H1 (cell line): ENCODE results near the gene CEBPA. TPM values are rescaled to one million over a fixed set of nuclear protein-coding genes. Genes with fewer than 3 reads are reported as not detected.

Experiments used
- CTCF ChIA-PET: fragments of 300-600 bp; sonication (Branson Sonifier 250); formaldehyde crosslinking; loops from one replicate; lab custom pipeline; 2021; ENCODE audit not compliant: partially characterized antibody; lab: Charles Lee
- POLR2A ChIA-PET: fragments of 300-600 bp; sonication (Branson Sonifier 250); formaldehyde crosslinking; loops from one replicate; lab custom pipeline; 2021; ENCODE audit warnings: inconsistent platforms; ENCODE audit not compliant: partially characterized antibody; lab: Charles Lee
- DNase-seq, 2 experiments: peaks; one replicate each; pipeline versions ENCODE4 v3.0.0 to v3.0.0-alpha.2; 2010 to 2022; ENCODE audit warnings: low spot score in 2 of 2, low read depth in 1 of 2, mixed read lengths in 1 of 2
- FAIRE-seq: peaks from 2 replicates; lab custom pipeline; 2011; peaks lifted over from hg19 to GRCh38; lab: Jason Lieb, UNC
- H2AFZ ChIP-seq: 2 replicates; pipeline ENCODE4 v1.8.1; 2012; ENCODE audit warnings: low read length, inconsistent platforms
- H2AK5ac ChIP-seq: 2 replicates; pipeline ENCODE4 v1.6.1; 2013; ENCODE audit warnings: low read depth, low read length
- H2BK120ac ChIP-seq: replicated peaks from 2 replicates; pipeline ENCODE3; 2013; ENCODE audit warnings: low read depth, low read length, inconsistent platforms
- H2BK12ac ChIP-seq: 2 replicates; pipeline ENCODE4 v1.6.1; 2013; ENCODE audit warnings: low read depth, low read length
- H2BK15ac ChIP-seq: 2 replicates; pipeline ENCODE4 v1.6.1; 2013; ENCODE audit warnings: low read length
- H2BK20ac ChIP-seq: 2 replicates; pipeline ENCODE4 v1.6.1; 2013; ENCODE audit warnings: low read length
- H2BK5ac ChIP-seq: 2 replicates; pipeline ENCODE4 v1.6.1; 2013; ENCODE audit warnings: low read depth, low read length
- H3K14ac ChIP-seq: 2 replicates; pipeline ENCODE4 v1.6.1; 2013; ENCODE audit warnings: inconsistent platforms; ENCODE audit not compliant: insufficient read length
- H3K18ac ChIP-seq: 2 replicates; pipeline ENCODE4 v1.6.1; 2013; ENCODE audit warnings: low read length; ENCODE audit errors: extremely low read depth
- H3K23ac ChIP-seq: 2 replicates; pipeline ENCODE4 v1.6.1; 2013; ENCODE audit warnings: inconsistent platforms; ENCODE audit not compliant: insufficient read length
- H3K23me2 ChIP-seq: 2 replicates; pipeline ENCODE4 v1.6.1; 2013; ENCODE audit warnings: low read depth, low read length
- H3K27ac ChIP-seq: 2 replicates; pipeline ENCODE4 v1.6.1; 2011; ENCODE audit warnings: low read depth, low read length, inconsistent platforms
- H3K27me3 ChIP-seq, 4 experiments: replicated peaks in 1 of 4; 1 replicate in 1 of 4; 2 replicates in 3 of 4; pipeline versions ENCODE4 v1.6.1 to v1.8.1; 2011 to 2013; ENCODE audit warnings: low read length in 3 of 4, mild to moderate bottlenecking in 3 of 4, inconsistent platforms in 2 of 4, mixed read lengths in 2 of 4, moderate library complexity in 1 of 4; ENCODE audit not compliant: control insufficient read depth in 3 of 4, insufficient read depth in 3 of 4; ENCODE audit errors: extremely low read depth in 1 of 4
- H3K36me3 ChIP-seq, 4 experiments: 2 replicates each; pipeline versions ENCODE4 v1.6.1 to v1.8.1; 2011 to 2013; ENCODE audit warnings: mild to moderate bottlenecking in 4 of 4, low read length in 3 of 4, moderate library complexity in 2 of 4, control low read depth in 1 of 4, inconsistent platforms in 1 of 4; ENCODE audit not compliant: insufficient read depth in 4 of 4, control insufficient read depth in 2 of 4
- H3K4ac ChIP-seq: replicated peaks from 2 replicates; pipeline ENCODE3; 2013; ENCODE audit warnings: low read length, low read depth, mixed read lengths, inconsistent platforms; ENCODE audit not compliant: insufficient read length
- H3K4me1 ChIP-seq, 4 experiments: replicated peaks in 1 of 4; 1 replicate in 1 of 4; 2 replicates in 3 of 4; pipeline versions ENCODE4 v1.6.1 to v1.8.1; 2011 to 2013; ENCODE audit warnings: low read length in 3 of 4, inconsistent platforms in 2 of 4, mixed read lengths in 1 of 4; ENCODE audit not compliant: insufficient read depth in 4 of 4, control insufficient read depth in 3 of 4
- H3K4me2 ChIP-seq, 2 experiments: 2 replicates each; pipeline versions ENCODE4 v1.6.1 to v1.8.1; 2011 to 2013; ENCODE audit warnings: low read depth in 2 of 2, low read length in 2 of 2, control low read depth in 1 of 2, inconsistent platforms in 1 of 2, mild to moderate bottlenecking in 1 of 2; ENCODE audit not compliant: insufficient read depth in 1 of 2
- H3K4me3 ChIP-seq, 4 experiments: fragments of 200-600, 300-600 bp in 1 of 4; sonication (generic), shearing (Covaris generic), sonication (Bioruptor Twin) in 1 of 4; 2 replicates each; pipeline versions ENCODE4 v1.5.1 to v1.8.1; 2011 to 2016; ENCODE audit warnings: low read length in 4 of 4, low read depth in 3 of 4, control low read depth in 2 of 4, inconsistent platforms in 2 of 4, mild to moderate bottlenecking in 2 of 4, mixed read lengths in 1 of 4, moderate library complexity in 1 of 4; ENCODE audit not compliant: insufficient read depth in 2 of 4; ENCODE audit errors: extremely low read depth in 1 of 4
- H3K56ac ChIP-seq: replicated peaks from 2 replicates; pipeline ENCODE3; 2013; ENCODE audit warnings: low read depth, mild to moderate bottlenecking, mixed read lengths, low read length, inconsistent platforms; ENCODE audit not compliant: insufficient read length
- H3K79me1 ChIP-seq: 2 replicates; pipeline ENCODE4 v1.6.1; 2013; ENCODE audit warnings: low read depth, low read length, control low read depth
- H3K79me2 ChIP-seq, 2 experiments: 2 replicates each; pipeline versions ENCODE4 v1.6.1 to v1.8.1; 2012 to 2013; ENCODE audit warnings: low read length in 2 of 2, mild to moderate bottlenecking in 2 of 2, inconsistent platforms in 1 of 2; ENCODE audit not compliant: insufficient read depth in 2 of 2, control insufficient read depth in 1 of 2
- H3K9ac ChIP-seq, 4 experiments: replicated peaks in 1 of 4; 1 replicate in 1 of 4; 2 replicates in 3 of 4; pipeline versions ENCODE4 v1.6.1 to v1.8.1; 2011 to 2013; ENCODE audit warnings: low read depth in 3 of 4, low read length in 3 of 4, control low read depth in 2 of 4, mild to moderate bottlenecking in 2 of 4, moderate library complexity in 2 of 4, inconsistent platforms in 1 of 4; ENCODE audit errors: extremely low read depth in 1 of 4
- H3K9me3 ChIP-seq, 2 experiments: 2 replicates each; pipeline versions ENCODE4 v1.6.1 to v1.8.1; 2012 to 2013; ENCODE audit warnings: mild to moderate bottlenecking in 2 of 2, moderate library complexity in 2 of 2, control low read depth in 1 of 2, inconsistent platforms in 1 of 2, low read depth in 1 of 2, low read length in 1 of 2, mixed read lengths in 1 of 2; ENCODE audit not compliant: insufficient read depth in 2 of 2
- H4K20me1 ChIP-seq, 2 experiments: replicated peaks in 1 of 2; 2 replicates each; pipeline versions ENCODE3 to v1.8.1; 2011 to 2013; ENCODE audit warnings: inconsistent platforms in 2 of 2, low read length in 2 of 2, mild to moderate bottlenecking in 1 of 2; ENCODE audit not compliant: insufficient read depth in 2 of 2, control insufficient read depth in 1 of 2
- H4K5ac ChIP-seq: 2 replicates; pipeline ENCODE4 v1.6.1; 2013; ENCODE audit warnings: low read length, low read depth, mixed read lengths, inconsistent platforms; ENCODE audit not compliant: insufficient read length
- H4K8ac ChIP-seq: 2 replicates; pipeline ENCODE4 v1.8.0; 2013; ENCODE audit warnings: mild to moderate bottlenecking, moderate library complexity, low read length, inconsistent platforms; ENCODE audit not compliant: insufficient read depth; ENCODE audit errors: extremely low read depth
- H4K91ac ChIP-seq: replicated peaks from 2 replicates; pipeline ENCODE3; 2013; ENCODE audit warnings: low read length, mixed read lengths, inconsistent platforms; ENCODE audit not compliant: insufficient read length
- ATF2 ChIP-seq: IDR thresholded peaks from 2 replicates; pipeline ENCODE4 v1.6.1; 2012; ENCODE audit warnings: low read length, inconsistent platforms
- CHD2 ChIP-seq: IDR thresholded peaks from 2 replicates; pipeline ENCODE4 v1.6.1; 2012; ENCODE audit warnings: low read length, improper control_type of control experiment
- GABPA ChIP-seq: IDR thresholded peaks from 2 replicates; pipeline ENCODE4 v1.6.1; 2011; ENCODE audit warnings: mild to moderate bottlenecking, low read length, moderate library complexity, borderline replicate concordance; ENCODE audit not compliant: insufficient read depth
- HDAC6 ChIP-seq: IDR thresholded peaks from one replicate; pipeline ENCODE4 v1.7.1; 2012; ENCODE audit warnings: low read depth, mild to moderate bottlenecking, inconsistent platforms, low read length, moderate library complexity
- KDM5A ChIP-seq: fragments of 200-600 bp; IDR thresholded peaks from 2 replicates; pipeline ENCODE4 v1.7.1; 2012; ENCODE audit warnings: mild to moderate bottlenecking, low read length, inconsistent platforms, mixed read lengths
- POLR2AphosphoS5 ChIP-seq: IDR thresholded peaks from 2 replicates; pipeline ENCODE4 v1.6.1; 2011; ENCODE audit warnings: low read depth, low read length
- RAD21 ChIP-seq, 2 experiments: IDR thresholded peaks in 1 of 2; conservative IDR thresholded peaks in 1 of 2; 2 replicates each; pipeline ENCODE4 v1.6.1; 2011; ENCODE audit warnings: low read depth in 2 of 2, low read length in 2 of 2, improper control_type of control experiment in 1 of 2, inconsistent platforms in 1 of 2, mild to moderate bottlenecking in 1 of 2, moderate library complexity in 1 of 2
- RNF2 ChIP-seq: fragments of 200-900, 300-1000 bp; sonication (generic); IDR thresholded peaks from 2 replicates; pipeline ENCODE4 v1.7.1; 2016; ENCODE audit warnings: borderline replicate concordance, low read depth, mild to moderate bottlenecking, antibody characterized with exemption, low read length; ENCODE audit not compliant: poor library complexity, severe bottlenecking; ENCODE audit errors: missing control alignments
- TAF1 ChIP-seq: IDR thresholded peaks from 2 replicates; pipeline ENCODE4 v1.6.1; 2011; ENCODE audit warnings: mild to moderate bottlenecking, low read depth, low read length
- WGBS, 2 experiments: shearing (Covaris generic) in 1 of 2; methylation state at CpG; one replicate each; pipeline versions ENCODE4 v1.1.6 to v1.1.7; 2013 to 2015; ENCODE audit warnings: low lambda C conversion rate in 2 of 2, mixed read lengths in 2 of 2, inconsistent platforms in 1 of 2, low coverage in 1 of 2, missing lambda C conversion rate in 1 of 2; ENCODE audit not compliant: insufficient replicate concordance in 2 of 2, insufficient coverage in 1 of 2, insufficient read length in 1 of 2; ENCODE audit errors: extremely low coverage in 1 of 2, missing lambda C conversion rate in 1 of 2; 5-methylcytosine and 5-hydroxymethylcytosine counted together
- polyA plus RNA-seq, 7 experiments: library from polyadenylated mRNA; depleted of rRNA in 3 of 7; stranded (reverse) in 5 of 7; unstranded in 2 of 7; fragments of >200 nt in 5 of 7; fragments of 200-250 nt in 2 of 7; gene quantifications; 1 replicate in 5 of 7; 2 replicates in 1 of 7; 4 replicates in 1 of 7; pipeline versions ENCODE4 v1.2.1 to v1.2.3, GENCODE V29; 2011 to 2013; ENCODE audit warnings: missing spikeins in 2 of 7, mixed read lengths in 2 of 7
- total RNA-seq: library from RNA; stranded (reverse); fragmentation: NEBNext Ultra II Directional; extraction: Animal tissue kit (Norgen Biotek cat#: 25700); gene quantifications from 2 replicates; pipeline ENCODE4 v1.2.1, GENCODE V29; 2021

The CEBPA gene
- total and polyA plus RNA-seq, 2 of the 8 experiments (the other 6 are each of a cell fraction or from before 2014, with no cell fraction given) = 2.0 to 2.7 TPM

GRCh38 chr19:33264881-33265445 lies 37.4 kb downstream of the CEBPA start:
- Histone ChIP-seq H4K5ac (no peak overlapping the region), H3K4me3 (no peak overlapping the region), H3K9me3 (no peaks in the 10 kb centered on the region), H3K56ac (peak overlapping the region; percentile 4), H3K14ac (no peak overlapping the region), H2BK12ac (0 out of 2 replicates have a peak overlapping the region, but pooled peaks have one; percentile 17), H2AK5ac (0 out of 2 replicates have a peak overlapping the region, but pooled peaks have one; percentile 39), H3K18ac (no peak overlapping the region), H3K4ac (no peak overlapping the region), H4K20me1 (no peaks in the 10 kb centered on the region), H3K27me3 (no peaks in the 10 kb centered on the region), H3K23ac (no peak overlapping the region), H3K9ac (peak overlapping the region in 1 of 4 experiments; percentile 21; a peak in 1 of 7 replicates), H2AFZ (no peak overlapping the region), H4K91ac (no peak overlapping the region), H3K79me2 (no peaks in the 10 kb centered on the region), H2BK15ac (no peak overlapping the region), H3K36me3 (no peaks in the 10 kb centered on the region), H4K8ac (no peak overlapping the region), H3K4me1 (peaks cover 0 to 7% (median 0%) of the 10 kb centered on the region in 4 experiments; a peak in 1 of 7 replicates), H3K27ac (no peak overlapping the region), H2BK120ac (no peak overlapping the region), H3K4me2 (no peak overlapping the region), H2BK5ac (no peak overlapping the region), H2BK20ac (no peak overlapping the region), H3K79me1 (no peaks in the 10 kb centered on the region), H3K23me2 (no peaks in the 10 kb centered on the region)
- CTCF ChIA-PET = interaction anchor here (0.7 to 2.0 kb wide), 8 partner anchors 10 to 434 kb away, joined by 3 to 7 read pairs (median 3); no protein-coding TSS in a partner anchor
- 88% methylated on average over 14 of the region's 14 CpGs; no CpG with 5 or more reads in 1 of the 2 experiments for WGBS, 2 experiments
- FAIRE-seq (no peak), DNase-seq (no peak)
- TF ChIP-seq RNF2 (no peak), KDM5A (no peak), HDAC6 (no peak), GABPA (no peak), ATF2 (no peak), TAF1 (no peak), POLR2AphosphoS5 (no peak), RAD21 (IDR thresholded peaks at IDR 0.05 in 1 of 2, conservative IDR thresholded peaks at IDR 0.05 in 1 of 2; ENCODE audit: low read depth in 2 of 2, low read length in 2 of 2) (no peak), CHD2 (no peak)
- POLR2A ChIA-PET = interaction anchor here (1.0 to 3.1 kb wide), 2 partner anchors 10 to 39 kb away, joined by 3 to 8 read pairs; partner anchors contain the start of gene SLC7A10
